SK-N-SH treated with all-trans-retinoic acid at 6 μM for 48 hours (cell line): Measurements from ENCODE around the gene CNP.

Experiments
- ATAC-seq: fragments of 200-7000 bp; cut with Tn5 transposase; 3 replicates; pipeline ENCODE4 v1.9.1; 2020; ENCODE audit warnings: mild to moderate bottlenecking, moderate library complexity
- ARNTL ChIP-seq: fragments of 450-650 bp; formaldehyde crosslinking; IDR thresholded peaks from 2 replicates; pipeline ENCODE4 v1.5.0; 2020; ENCODE audit warnings: low read depth, mild to moderate bottlenecking, moderate library complexity, borderline replicate concordance
- BACH2 ChIP-seq: fragments of 250-450 bp; sonication (Bioruptor Pico); IDR thresholded peaks from 2 replicates; pipeline ENCODE4 v1.9.0; 2021; ENCODE audit warnings: mild to moderate bottlenecking, borderline replicate concordance
- GLIS3 ChIP-seq: fragments of 250-450 bp; sonication (Bioruptor Pico); IDR thresholded peaks from 2 replicates; pipeline ENCODE4 v1.5.0; 2020; ENCODE audit warnings: mild to moderate bottlenecking, moderate library complexity
- ISL1 ChIP-seq: fragments of 250-450 bp; sonication (Bioruptor Pico); IDR thresholded peaks from 2 replicates; pipeline ENCODE4 v2.1.2; 2022; ENCODE audit warnings: mild to moderate bottlenecking, moderate library complexity
- PATZ1 ChIP-seq: fragments of 250-450 bp; sonication (Bioruptor Pico); IDR thresholded peaks from 2 replicates; pipeline ENCODE4 v1.8.0; 2020; ENCODE audit warnings: mild to moderate bottlenecking, moderate library complexity, borderline replicate concordance
- POU6F1 ChIP-seq: fragments of 250-450 bp; sonication (Bioruptor Pico); IDR thresholded peaks from 2 replicates; pipeline ENCODE4 v1.8.0; 2021; ENCODE audit warnings: low read depth, mild to moderate bottlenecking, moderate library complexity, borderline replicate concordance
- PPARA ChIP-seq: fragments of 250-450 bp; sonication (Bioruptor Pico); IDR thresholded peaks from 2 replicates; pipeline ENCODE4 v1.5.0; 2020; ENCODE audit warnings: mild to moderate bottlenecking, borderline replicate concordance
- RARB ChIP-seq: fragments of 250-450 bp; sonication (Bioruptor Pico); IDR thresholded peaks from 2 replicates; pipeline ENCODE4 v1.8.0; 2021; ENCODE audit warnings: mild to moderate bottlenecking, moderate library complexity
- SNAI2 ChIP-seq: fragments of 250-450 bp; sonication (Bioruptor Pico); IDR thresholded peaks from 2 replicates; pipeline ENCODE4 v1.5.0; 2020; ENCODE audit warnings: mild to moderate bottlenecking, moderate library complexity
- TCF4 ChIP-seq: fragments of 250-450 bp; sonication (Bioruptor Pico); IDR thresholded peaks from 2 replicates; pipeline ENCODE4 v1.8.0; 2021; ENCODE audit warnings: mild to moderate bottlenecking, moderate library complexity, borderline replicate concordance
- TOX ChIP-seq: fragments of 250-450 bp; sonication (Bioruptor Pico); IDR thresholded peaks from 2 replicates; pipeline ENCODE4 v1.8.0; 2021; ENCODE audit warnings: mild to moderate bottlenecking, moderate library complexity, borderline replicate concordance
- TSHZ2 ChIP-seq: fragments of 250-450 bp; sonication (Bioruptor Pico); IDR thresholded peaks from 2 replicates; pipeline ENCODE4 v1.5.0; 2020; ENCODE audit warnings: mild to moderate bottlenecking, moderate library complexity
- ZC3H10 ChIP-seq: fragments of 250-450 bp; sonication (Bioruptor Pico); IDR thresholded peaks from 2 replicates; pipeline ENCODE4 v1.5.1; 2021; ENCODE audit warnings: mild to moderate bottlenecking, moderate library complexity
- ZFP30 ChIP-seq: fragments of 450-650 bp; formaldehyde crosslinking; IDR thresholded peaks from 2 replicates; pipeline ENCODE4 v1.5.0; 2022; ENCODE audit warnings: mild to moderate bottlenecking, moderate library complexity
- ZNF565 ChIP-seq: fragments of 450-650 bp; formaldehyde crosslinking; conservative IDR thresholded peaks from 2 replicates; pipeline ENCODE4 v1.5.0; 2020; ENCODE audit warnings: low read depth, mild to moderate bottlenecking, moderate library complexity
- ZNF8 ChIP-seq: fragments of 450-650 bp; formaldehyde crosslinking; IDR thresholded peaks from 2 replicates; pipeline ENCODE4 v1.5.0; 2020; ENCODE audit warnings: mild to moderate bottlenecking, moderate library complexity
- TF ChIP-seq, protein P1 (sequence below): fragments of 250-450 bp; sonication (Bioruptor Pico); IDR thresholded peaks from 2 replicates; pipeline ENCODE4 v1.5.1; 2020; ENCODE audit warnings: low read depth, mild to moderate bottlenecking, moderate library complexity
- TF ChIP-seq, protein P2 (sequence below): fragments of 250-450 bp; sonication (Bioruptor Pico); IDR thresholded peaks from 2 replicates; pipeline ENCODE4 v1.5.1; 2021; ENCODE audit warnings: mild to moderate bottlenecking, moderate library complexity

The CNP gene

GRCh38 chr17:41977991-41978390 lies 11.4 kb downstream of the CNP start:
- ATAC-seq, result no peak
- no peak for TF ChIP-seq ZC3H10
- TF ChIP-seq TSHZ2 (CRISPR knock-in tag), result no peak
- no peak for TF ChIP-seq POU6F1 (CRISPR knock-in tag)
- TF ChIP-seq RARB (CRISPR knock-in tag), result no peak
- TF ChIP-seq SNAI2 (CRISPR knock-in tag), result no peak
- TF ChIP-seq GLIS3 (CRISPR knock-in tag), result no peak
- TF ChIP-seq, all 23 proteins: peak for 0

DNA sequence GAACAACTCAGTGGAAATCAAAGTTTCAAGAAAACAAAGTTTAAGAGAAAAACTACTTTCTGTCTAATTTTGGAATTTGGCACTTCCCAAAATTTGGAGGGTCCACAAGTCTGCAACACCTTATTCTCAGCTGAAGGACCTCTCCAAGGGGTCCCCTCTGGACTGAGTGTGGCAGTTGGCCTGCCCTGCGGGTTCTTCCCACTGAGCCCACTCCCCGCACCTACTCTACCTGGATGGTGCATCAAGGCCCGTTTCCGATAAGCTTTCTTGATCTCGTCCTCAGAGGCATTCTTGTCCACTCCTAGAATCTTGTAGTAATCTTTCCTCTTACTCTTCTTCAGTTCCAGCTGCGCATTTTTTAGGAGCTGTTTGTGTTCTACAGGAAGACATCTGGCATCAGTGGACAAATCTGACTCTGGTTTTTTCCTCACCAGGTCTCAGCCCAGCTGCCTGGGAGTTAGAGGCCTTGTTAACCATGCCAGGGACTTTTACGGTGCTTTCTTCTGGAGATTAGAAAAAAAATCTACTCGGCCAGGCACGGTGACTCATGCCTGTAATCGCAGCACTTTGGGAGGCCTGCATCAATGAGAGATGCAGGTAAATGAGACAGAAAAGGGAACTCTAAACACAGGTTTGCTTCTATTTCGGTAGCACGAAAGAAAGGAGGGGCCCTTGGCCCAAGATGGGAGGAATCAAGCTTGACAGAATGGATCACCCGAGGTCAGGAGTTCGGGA lies 15.6 kb downstream of the CNP start:
- TF ChIP-seq TOX (CRISPR knock-in tag) (no peak), RARB (CRISPR knock-in tag) (no peak), TCF4 (CRISPR knock-in tag) (no peak), PATZ1 (CRISPR knock-in tag) (no peak), ZNF565 (CRISPR knock-in tag) (no peak), ZFP30 (CRISPR knock-in tag) (no peak), ISL1 (CRISPR knock-in tag) (no peak), SNAI2 (CRISPR knock-in tag) (no peak), ARNTL (CRISPR knock-in tag) (no peak), BACH2 (CRISPR knock-in tag) (no peak), PPARA (CRISPR knock-in tag) (no peak), TSHZ2 (CRISPR knock-in tag) (no peak), ZC3H10 (no peak), ZNF8 (CRISPR knock-in tag) (no peak)
- TF ChIP-seq, protein P1, sequence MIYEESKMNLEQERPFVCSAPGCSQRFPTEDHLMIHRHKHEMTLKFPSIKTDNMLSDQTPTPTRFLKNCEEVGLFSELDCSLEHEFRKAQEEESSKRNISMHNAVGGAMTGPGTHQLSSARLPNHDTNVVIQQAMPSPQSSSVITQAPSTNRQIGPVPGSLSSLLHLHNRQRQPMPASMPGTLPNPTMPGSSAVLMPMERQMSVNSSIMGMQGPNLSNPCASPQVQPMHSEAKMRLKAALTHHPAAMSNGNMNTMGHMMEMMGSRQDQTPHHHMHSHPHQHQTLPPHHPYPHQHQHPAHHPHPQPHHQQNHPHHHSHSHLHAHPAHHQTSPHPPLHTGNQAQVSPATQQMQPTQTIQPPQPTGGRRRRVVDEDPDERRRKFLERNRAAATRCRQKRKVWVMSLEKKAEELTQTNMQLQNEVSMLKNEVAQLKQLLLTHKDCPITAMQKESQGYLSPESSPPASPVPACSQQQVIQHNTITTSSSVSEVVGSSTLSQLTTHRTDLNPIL (CRISPR knock-in tag), result no peak
- TF ChIP-seq, protein P2, sequence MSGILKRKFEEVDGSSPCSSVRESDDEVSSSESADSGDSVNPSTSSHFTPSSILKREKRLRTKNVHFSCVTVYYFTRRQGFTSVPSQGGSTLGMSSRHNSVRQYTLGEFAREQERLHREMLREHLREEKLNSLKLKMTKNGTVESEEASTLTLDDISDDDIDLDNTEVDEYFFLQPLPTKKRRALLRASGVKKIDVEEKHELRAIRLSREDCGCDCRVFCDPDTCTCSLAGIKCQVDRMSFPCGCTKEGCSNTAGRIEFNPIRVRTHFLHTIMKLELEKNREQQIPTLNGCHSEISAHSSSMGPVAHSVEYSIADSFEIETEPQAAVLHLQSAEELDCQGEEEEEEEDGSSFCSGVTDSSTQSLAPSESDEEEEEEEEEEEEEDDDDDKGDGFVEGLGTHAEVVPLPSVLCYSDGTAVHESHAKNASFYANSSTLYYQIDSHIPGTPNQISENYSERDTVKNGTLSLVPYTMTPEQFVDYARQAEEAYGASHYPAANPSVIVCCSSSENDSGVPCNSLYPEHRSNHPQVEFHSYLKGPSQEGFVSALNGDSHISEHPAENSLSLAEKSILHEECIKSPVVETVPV (CRISPR knock-in tag), result no peak
- no peak; the same call in 2 of the 3 replicates for ATAC-seq
